ENCODE results near the gene IRS1.

Gene IRS1

DNA sequence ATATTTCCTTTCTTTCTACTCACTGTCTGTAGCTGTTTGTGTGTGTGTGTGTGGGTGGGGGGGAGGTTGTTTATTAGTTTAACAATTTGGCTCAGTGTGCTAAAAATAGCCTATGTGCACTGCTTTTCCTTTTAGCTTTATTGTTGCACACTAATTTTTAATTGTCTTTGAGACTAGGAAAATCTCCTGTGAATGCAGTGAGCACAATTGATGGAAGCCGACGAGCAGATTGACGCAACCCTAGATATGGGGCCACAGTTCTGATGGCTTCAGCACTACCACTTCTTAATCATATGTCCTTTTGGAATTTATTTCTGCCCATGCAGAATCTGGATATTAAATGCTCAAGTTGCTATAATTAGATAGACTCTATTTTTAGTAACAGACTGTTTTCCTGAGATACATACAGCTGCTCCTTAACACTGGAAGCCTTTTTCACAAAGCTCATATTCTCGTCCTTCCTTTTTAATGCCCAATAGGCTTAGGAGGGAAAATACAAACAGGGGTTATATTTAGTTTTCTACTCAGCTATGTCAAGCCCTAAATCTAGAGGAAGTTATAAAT lies 109.1 kb downstream of the IRS1 start:
- DNase-seq (ENCODE audit: low read depth), result no peak

- no peak for DNase-seq (ENCODE audit: low read depth)
Observed at GRCh38 chr2:226687641-226688253, 111.9 kb downstream of the IRS1 start.

DNA sequence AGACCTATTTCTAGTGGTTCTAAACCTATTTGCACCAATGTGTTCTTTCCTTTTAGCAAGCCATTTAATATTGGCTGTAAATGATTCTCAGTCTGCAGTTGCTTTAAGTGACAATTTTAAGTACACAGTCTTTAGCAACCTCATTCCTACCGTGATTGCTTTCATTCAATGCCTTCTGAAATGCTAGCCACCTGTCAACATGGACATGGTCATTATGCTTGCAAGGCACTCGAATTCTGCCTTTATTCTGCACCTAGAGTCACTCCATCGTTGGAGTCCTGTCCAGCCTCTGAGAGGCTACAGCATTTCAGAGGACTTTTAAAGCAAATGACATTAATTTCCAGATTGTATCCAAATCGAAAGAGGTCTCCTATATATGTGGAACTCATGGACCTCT lies 115.1 kb downstream of the IRS1 start:
- DNase-seq (ENCODE audit: low read depth), result no peak

GRCh38 chr2:226683944-226684562 lies 115.6 kb downstream of the IRS1 start:
- no peak for DNase-seq (ENCODE audit: low read depth)

DNA sequence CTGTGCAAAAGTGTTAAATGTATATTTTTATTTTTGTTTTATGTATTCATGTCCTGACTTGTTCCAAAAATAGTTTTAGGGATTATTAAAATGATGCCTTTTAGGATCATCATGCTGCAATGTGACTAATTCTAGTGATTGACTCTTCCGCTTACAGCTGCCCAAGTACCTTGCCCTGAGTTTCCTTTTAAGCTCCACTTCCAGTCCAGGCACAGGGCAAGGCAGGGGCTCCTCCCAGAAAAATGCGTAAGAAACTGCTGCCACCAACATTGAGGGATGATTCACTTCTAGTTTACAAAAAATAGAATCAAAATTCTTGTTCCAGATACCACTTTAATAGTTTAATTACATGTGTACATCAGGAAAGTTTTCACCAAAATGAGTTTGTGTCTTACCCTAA lies 116.4 kb downstream of the IRS1 start:
- no peak for DNase-seq (ENCODE audit: low read depth)
